HUES6 (cell line): Measurements from ENCODE around the gene PIF1.

Source experiments
- H3K27ac ChIP-seq: 2 replicates; pipeline ENCODE4 v1.7.0; 2013; ENCODE audit warnings: low read depth, mild to moderate bottlenecking, low read length, inconsistent platforms
- H3K27me3 ChIP-seq: 2 replicates; pipeline ENCODE4 v1.6.1; 2013; ENCODE audit warnings: low read length; ENCODE audit not compliant: control insufficient read depth, insufficient read depth
- H3K36me3 ChIP-seq: 2 replicates; pipeline ENCODE4 v1.6.1; 2013; ENCODE audit warnings: low read length; ENCODE audit not compliant: control insufficient read depth, insufficient read depth
- H3K4me1 ChIP-seq: 2 replicates; pipeline ENCODE4 v1.6.1; 2013; ENCODE audit warnings: low read length; ENCODE audit not compliant: control insufficient read depth, insufficient read depth
- H3K4me3 ChIP-seq: 2 replicates; pipeline ENCODE4 v1.5.1; 2013; ENCODE audit warnings: low read depth, low read length
- H3K9ac ChIP-seq: one replicate; pipeline ENCODE4 v1.6.1; 2013; ENCODE audit warnings: mild to moderate bottlenecking, low read length
- H3K9me3 ChIP-seq: 2 replicates; pipeline ENCODE4 v1.6.1; 2013; ENCODE audit warnings: low read depth, low read length; ENCODE audit not compliant: control insufficient read depth, insufficient read depth

The PIF1 gene

DNA sequence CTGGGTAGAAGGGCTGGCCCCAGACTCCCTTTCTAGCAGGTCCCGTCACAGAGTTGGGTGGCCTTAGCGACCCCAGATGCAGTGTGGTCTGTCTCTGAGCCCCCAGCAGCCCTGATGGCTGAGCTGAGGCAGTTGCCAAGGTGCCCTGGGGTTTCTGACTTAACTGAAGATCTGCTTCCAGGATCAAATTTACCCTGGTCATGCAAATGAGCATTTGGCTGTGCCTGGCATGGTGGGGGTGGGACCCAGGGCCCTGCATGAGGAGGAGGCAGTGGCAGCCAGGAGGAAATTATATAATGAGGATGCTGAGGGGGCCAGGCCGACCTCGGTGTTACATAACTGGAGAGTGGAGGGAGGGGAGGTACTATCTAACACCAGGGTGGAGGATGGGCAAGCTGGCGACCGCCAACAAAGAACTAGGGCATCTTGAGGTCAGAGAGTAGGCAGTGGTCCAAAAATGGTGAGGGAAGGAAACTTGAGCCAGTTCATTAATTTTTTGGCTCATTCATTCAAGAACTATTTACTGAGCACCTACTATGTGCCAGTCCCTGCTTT is 32.7 kb upstream of the PIF1 start:
- Histone ChIP-seq H3K36me3 (peaks cover 74% of the 10 kb centered on the region), H3K4me3 (no peak overlapping the region), H3K9ac (peak overlapping the region; percentile 34), H3K9me3 (no peaks in the 10 kb centered on the region), H3K27ac (peak overlapping the region; percentile 26; the same call in 1 of the 2 replicates), H3K4me1 (peaks cover 54% of the 10 kb centered on the region), H3K27me3 (no peaks in the 10 kb centered on the region)

DNA sequence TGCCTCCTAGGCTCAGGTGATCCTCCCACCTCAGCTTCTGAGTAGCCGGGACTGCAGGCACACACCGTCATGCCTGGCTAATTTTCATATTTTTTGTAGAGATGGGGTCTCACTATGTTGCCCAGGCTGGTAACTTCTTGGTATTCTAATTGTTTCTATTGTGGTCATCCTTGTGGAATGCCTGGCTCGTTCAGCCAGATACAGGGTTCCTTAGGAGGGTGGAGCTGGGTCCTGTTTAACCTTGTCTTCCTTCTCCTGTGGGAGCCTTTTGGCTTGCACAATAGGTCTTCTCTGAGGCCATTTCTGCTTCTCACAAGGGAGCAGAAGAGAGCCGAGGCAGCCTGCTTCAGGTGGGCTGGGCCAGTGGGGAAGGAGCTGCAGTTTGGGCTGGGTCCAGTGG is 32.0 kb upstream of the PIF1 start:
- Histone ChIP-seq H3K27ac (peak overlapping the region; percentile 42; the same call in 1 of the 2 replicates), H3K4me3 (no peak overlapping the region), H3K36me3 (peaks cover 74% of the 10 kb centered on the region), H3K4me1 (peaks cover 52% of the 10 kb centered on the region), H3K9ac (no peak overlapping the region), H3K27me3 (no peaks in the 10 kb centered on the region), H3K9me3 (no peaks in the 10 kb centered on the region)

DNA sequence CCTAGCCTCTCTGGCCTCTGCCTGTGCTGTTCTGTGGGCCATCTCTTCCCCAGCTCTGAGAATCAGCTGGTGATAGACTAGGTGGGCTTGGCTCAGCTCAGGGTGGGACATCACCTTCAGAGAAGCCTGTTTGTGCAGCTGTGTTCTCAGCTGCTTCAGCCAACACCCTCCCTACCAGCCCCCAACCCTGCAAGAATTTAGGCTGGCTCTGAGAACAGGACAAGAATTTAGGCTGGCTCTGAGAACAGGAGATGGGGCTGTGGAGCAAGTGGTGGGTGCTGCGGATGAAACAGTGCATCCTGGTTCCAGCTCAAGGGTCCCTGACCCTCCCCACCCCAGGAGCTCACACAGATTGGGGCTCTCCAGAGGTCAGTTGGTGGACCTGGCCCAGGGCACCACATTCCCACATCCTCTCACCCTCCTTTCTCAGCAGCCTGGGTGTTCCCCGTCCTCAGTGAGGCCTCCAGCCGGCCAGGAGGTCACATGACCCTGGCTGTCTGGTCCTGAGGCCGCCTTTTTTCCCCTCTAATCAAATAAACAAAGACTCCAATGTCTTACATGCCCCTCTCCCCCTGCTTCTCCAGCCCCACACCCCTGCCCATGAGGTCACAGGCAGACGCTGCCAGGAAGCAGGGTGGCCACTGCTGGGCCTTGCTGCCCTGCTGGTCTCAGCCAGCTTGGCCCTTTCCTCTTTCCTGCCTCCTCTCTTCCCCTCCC is 31.1 kb upstream of the PIF1 start:
- peak overlapping the region; percentile 22 for H3K9ac ChIP-seq
- H3K4me3 ChIP-seq = no peak overlapping the region
- no peaks in the 10 kb centered on the region for H3K9me3 ChIP-seq
- H3K4me1 ChIP-seq = peaks cover 51% of the 10 kb centered on the region
- H3K36me3 ChIP-seq = peaks cover 71% of the 10 kb centered on the region
- H3K27ac ChIP-seq = peak overlapping the region; percentile 42; the same call in 1 of the 2 replicates
- H3K27me3 ChIP-seq = no peaks in the 10 kb centered on the region

DNA sequence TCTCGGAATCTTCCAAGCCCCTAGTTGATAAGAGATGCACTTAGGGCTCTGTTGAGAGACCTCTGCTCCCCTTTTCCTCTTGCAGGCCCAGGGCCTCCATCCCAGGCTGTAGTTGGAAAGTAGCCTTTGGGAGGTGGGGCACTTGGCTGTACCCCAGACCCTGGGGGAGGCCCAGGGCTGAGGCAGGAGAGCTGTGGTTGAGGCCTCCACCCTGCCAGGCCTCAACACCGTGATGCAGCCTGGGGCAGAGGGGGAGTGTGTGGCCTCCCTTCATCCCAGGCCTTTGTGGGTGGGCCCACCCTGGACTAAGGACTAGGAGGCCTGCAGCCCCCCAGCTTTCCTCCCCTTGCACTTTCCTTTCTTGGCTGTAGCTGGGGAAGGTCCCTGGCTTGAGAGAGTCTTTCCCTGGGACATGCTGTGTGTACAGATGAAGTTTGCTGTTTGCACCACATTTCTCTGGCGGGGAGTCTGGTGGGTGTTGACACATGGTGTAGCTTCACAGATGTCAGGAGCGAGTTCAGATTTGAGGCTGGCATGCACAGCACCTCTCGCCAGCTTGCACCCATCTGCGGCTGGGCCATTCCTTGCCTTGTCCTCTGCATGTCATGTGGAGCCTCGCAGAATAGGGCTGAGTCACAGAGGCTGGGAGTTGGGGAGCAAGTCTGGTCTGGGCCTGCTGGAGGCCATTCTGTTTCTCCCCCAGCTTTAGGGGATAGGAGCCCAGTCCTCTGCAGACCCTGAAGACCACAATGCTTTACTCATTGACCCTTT is 29.9 kb upstream of the PIF1 start:
- H3K4me1 ChIP-seq = peaks cover 52% of the 10 kb centered on the region
- H3K4me3 ChIP-seq = no peak overlapping the region
- no peak overlapping the region for H3K27ac ChIP-seq
- H3K36me3 ChIP-seq = peaks cover 65% of the 10 kb centered on the region
- H3K9ac ChIP-seq = peak overlapping the region; percentile 43
- H3K9me3 ChIP-seq = no peaks in the 10 kb centered on the region
- no peaks in the 10 kb centered on the region for H3K27me3 ChIP-seq

DNA sequence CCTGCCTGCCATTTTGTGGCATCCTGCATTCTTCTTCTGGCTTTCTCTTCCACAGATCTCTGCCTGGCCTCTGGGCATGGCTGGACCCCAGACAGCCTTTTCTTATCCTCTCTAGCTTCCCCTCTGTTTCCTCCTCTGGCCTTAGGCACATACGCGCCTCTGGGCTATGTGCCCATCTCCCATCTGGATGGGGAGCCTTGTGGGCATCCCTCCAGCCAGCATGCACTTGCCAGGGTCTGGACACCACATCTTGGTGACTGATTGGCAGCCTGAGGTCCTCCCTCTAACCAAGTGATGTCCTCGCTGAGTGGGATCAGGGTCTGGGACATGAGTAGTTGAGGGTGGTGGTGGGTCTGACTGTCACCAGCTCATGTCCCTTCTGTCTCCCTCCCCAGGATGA is 29.1 kb upstream of the PIF1 start:
- Histone ChIP-seq H3K27me3 (no peaks in the 10 kb centered on the region), H3K4me1 (peaks cover 50% of the 10 kb centered on the region), H3K9me3 (no peaks in the 10 kb centered on the region), H3K36me3 (peaks cover 63% of the 10 kb centered on the region), H3K4me3 (no peak overlapping the region), H3K27ac (no peak overlapping the region), H3K9ac (no peak overlapping the region)

DNA sequence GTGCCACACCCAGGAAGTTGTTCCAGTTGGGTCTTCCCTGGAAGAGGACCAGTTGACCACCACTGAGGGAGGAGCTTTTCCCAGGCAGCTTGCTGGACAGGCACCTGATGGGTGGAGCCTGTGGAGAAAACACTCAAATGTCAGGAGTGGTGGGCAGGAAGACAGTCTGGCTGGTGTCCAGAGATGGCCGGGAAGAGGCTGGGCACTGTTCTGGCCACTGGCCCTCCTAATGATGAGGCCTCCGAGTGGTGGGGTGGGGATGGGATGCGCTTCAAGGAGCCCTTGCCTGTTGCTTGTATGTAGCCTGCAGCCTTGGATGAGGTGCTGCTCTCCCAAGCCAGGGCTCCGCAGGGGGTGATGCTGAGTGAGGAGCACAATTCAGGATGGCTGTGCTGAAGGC is 28.6 kb upstream of the PIF1 start:
- H3K27me3 ChIP-seq = no peaks in the 10 kb centered on the region
- no peak overlapping the region for H3K4me3 ChIP-seq
- H3K9ac ChIP-seq = no peak overlapping the region
- peaks cover 60% of the 10 kb centered on the region for H3K36me3 ChIP-seq
- peaks cover 50% of the 10 kb centered on the region for H3K4me1 ChIP-seq
- H3K27ac ChIP-seq = no peak overlapping the region
- no peaks in the 10 kb centered on the region for H3K9me3 ChIP-seq

DNA sequence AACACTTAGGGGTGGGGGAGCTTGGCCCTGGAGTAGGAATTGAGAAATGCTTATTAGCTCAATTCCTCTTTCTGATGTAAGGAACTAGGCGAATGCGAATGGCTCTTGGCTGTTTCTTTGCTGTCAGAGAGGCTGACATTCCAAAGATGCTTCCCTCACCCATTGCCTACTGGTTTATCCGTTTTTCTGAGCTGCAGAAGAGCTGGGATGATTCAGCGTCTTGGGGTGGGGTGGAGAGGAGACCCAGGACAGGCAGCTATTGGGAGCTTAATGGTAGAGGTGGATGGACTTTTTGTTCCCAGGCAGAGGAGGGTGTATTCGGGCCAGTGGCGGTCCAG is 26.0 kb upstream of the PIF1 start:
- H3K27me3 ChIP-seq = no peaks in the 10 kb centered on the region
- no peaks in the 10 kb centered on the region for H3K9me3 ChIP-seq
- peaks cover 44% of the 10 kb centered on the region for H3K4me1 ChIP-seq
- H3K36me3 ChIP-seq = peaks cover 57% of the 10 kb centered on the region
- H3K4me3 ChIP-seq = no peak overlapping the region
- H3K27ac ChIP-seq = no peak overlapping the region
- H3K9ac ChIP-seq = no peak overlapping the region

DNA sequence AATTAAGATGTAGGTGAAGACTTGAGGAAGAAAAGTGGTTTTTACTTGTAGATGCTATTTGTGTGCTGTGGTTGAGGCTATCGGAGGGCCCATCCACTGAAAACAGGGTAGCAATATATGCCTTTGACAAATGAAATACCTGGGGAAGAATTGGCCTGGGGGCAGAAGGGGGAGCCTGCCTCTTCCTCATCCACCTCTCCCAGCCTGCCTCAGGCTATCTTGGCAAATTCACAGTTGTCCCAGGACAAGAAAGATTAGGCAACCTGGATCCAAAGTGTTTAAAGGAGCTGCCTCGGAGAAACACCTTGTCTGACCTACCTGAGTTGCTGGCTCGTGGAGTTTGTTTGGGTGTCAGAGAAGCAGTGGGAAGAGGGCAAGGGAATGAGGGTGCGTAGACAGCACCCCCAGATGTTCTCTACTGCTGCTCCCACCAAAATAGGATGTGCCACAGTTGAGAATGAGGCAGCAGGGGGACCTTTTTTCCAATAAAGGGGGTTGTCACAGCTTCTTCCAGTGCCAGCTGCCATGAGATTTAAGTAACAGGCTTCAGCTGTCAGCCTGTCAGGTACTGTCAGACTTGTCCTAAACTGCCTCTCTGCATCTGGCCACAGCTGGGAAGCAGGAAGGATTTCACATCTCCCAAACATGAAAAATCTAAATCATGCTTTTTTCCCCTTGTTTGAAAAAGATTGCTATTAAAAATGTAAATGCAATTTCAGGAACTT is 25.5 kb upstream of the PIF1 start:
- Histone ChIP-seq H3K27ac (no peak overlapping the region), H3K36me3 (peaks cover 52% of the 10 kb centered on the region), H3K9me3 (no peaks in the 10 kb centered on the region), H3K9ac (no peak overlapping the region), H3K4me3 (no peak overlapping the region), H3K27me3 (no peaks in the 10 kb centered on the region), H3K4me1 (peaks cover 40% of the 10 kb centered on the region)

DNA sequence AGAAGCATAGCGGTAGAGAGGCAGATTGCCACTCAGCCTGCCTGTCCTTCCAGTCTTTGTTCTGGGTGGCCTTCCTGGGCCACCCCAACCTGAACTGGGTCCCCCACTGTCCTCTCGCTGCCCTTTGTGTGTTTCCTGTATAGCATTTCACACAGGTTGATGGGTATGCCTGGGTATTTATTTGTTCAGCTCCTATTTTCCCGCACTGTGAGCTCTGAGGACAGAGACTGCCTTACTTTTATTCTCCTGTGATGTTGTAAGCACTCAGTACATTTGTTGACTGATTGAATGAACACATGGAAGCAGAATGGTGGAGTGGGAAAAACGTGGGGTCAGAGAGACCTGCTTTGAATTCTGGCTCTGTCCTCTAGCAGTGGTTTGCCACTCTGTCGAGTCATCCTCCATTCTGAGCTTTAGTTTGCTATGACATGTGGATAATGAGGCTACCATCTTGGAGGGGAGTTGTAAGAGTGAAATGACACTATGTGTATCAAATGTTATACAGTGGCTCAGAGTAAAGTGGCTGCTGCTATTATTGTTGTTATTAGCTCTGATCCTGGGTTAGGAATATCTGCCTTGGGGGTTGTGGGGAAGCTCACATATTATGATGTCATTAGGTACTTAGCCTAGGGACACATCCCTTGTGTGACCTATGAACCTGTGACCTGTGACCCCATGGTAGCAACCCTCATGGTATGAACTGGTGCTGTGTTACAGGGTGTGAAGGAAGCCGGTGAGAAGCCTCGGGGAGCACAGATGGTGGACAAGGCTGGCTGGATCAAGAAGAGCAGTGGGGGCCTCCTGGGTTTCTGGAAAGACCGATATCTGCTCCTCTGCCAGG is 22.6 kb upstream of the PIF1 start:
- H3K4me1 ChIP-seq = peaks cover 56% of the 10 kb centered on the region

DNA sequence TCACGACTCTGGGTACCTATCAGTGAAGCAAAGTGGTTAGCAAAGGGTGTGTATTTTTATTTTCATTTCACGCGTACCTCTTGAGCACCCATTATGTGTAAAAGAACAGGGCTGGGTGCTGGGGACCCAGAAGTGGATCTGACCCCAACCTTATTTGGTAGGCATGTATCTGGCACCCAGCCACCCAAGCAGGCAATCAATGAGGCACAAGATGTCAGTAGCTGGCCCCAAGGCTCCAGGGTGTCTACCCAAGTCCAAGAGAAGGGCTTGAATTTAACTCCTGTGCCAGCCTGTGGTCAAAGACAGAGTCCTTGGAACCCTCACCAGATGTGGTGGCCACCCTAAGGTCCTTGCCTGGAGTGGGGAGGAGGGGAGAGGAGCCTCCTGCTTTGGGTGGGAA is 22.0 kb upstream of the PIF1 start:
- Histone ChIP-seq H3K27me3 (no peaks in the 10 kb centered on the region), H3K27ac (no peak overlapping the region), H3K4me1 (peaks cover 60% of the 10 kb centered on the region), H3K36me3 (peaks cover 27% of the 10 kb centered on the region), H3K4me3 (no peak overlapping the region), H3K9ac (no peak overlapping the region), H3K9me3 (no peaks in the 10 kb centered on the region)

More for the DNA sequence above, 22.6 kb upstream of the PIF1 start:
- H3K9me3 ChIP-seq = no peaks in the 10 kb centered on the region
- H3K27ac ChIP-seq = no peak overlapping the region
- H3K9ac ChIP-seq = no peak overlapping the region
- H3K36me3 ChIP-seq = peaks cover 27% of the 10 kb centered on the region
- no peaks in the 10 kb centered on the region for H3K27me3 ChIP-seq
- H3K4me3 ChIP-seq = no peak overlapping the region
